SK-N-DZ (cell line): ENCODE data around the gene FAM114A2.
"Not testable (repeated sequence)": the region's sequence is repeated elsewhere in the genome, so short reads cannot be mapped to it uniquely, and the experiment has no call there.

Experiments used
- DNase-seq: peaks from one replicate; pipeline ENCODE4 v3.0.0-alpha.2; 2015; ENCODE audit warnings: low spot score

FAM114A2 gene

GRCh38 chr5:154049636-154050035, 10.9 kb upstream of the FAM114A2 start:
- no peak for DNase-seq

- DNase-seq: no peak
Measured at GRCh38 chr5:154047324-154047723, 8.6 kb upstream of the FAM114A2 start.

GRCh38 chr5:154046486-154046885, 7.8 kb upstream of the FAM114A2 start:
- no peak for DNase-seq

GRCh38 chr5:154044581-154044980, 5.9 kb upstream of the FAM114A2 start:
- DNase-seq: no peak

GRCh38 chr5:154044099-154044498, 5.4 kb upstream of the FAM114A2 start:
- no peak for DNase-seq

- no peak for DNase-seq
Measured at GRCh38 chr5:154042766-154043165, 4.1 kb upstream of the FAM114A2 start.

GRCh38 chr5:154039458-154039829, 734 bp upstream of the FAM114A2 start:
- DNase-seq: peak; percentile 4

- no peak for DNase-seq
Measured at GRCh38 chr5:154038261-154038706, 426 bp downstream of the FAM114A2 start.

- no peak for DNase-seq
Measured at GRCh38 chr5:154034944-154035343, 3.8 kb downstream of the FAM114A2 start.

- no peak for DNase-seq
Measured at GRCh38 chr5:154031937-154032489, 6.7 kb downstream of the FAM114A2 start.

GRCh38 chr5:154025951-154026350, 12.8 kb downstream of the FAM114A2 start:
- no peak for DNase-seq

- DNase-seq: not testable (repeated sequence)
Measured at GRCh38 chr5:154018919-154019318, 19.8 kb downstream of the FAM114A2 start.

GRCh38 chr5:154015071-154015693, 23.5 kb downstream of the FAM114A2 start:
- DNase-seq: no peak

- DNase-seq: no peak
Measured at GRCh38 chr5:154010660-154011059, 28.1 kb downstream of the FAM114A2 start.

- no peak for DNase-seq
Measured at GRCh38 chr5:154005648-154006047, 33.1 kb downstream of the FAM114A2 start.

GRCh38 chr5:154002511-154003020, 36.1 kb downstream of the FAM114A2 start:
- no peak for DNase-seq

- DNase-seq: no peak
Measured at GRCh38 chr5:154002093-154002492, 36.6 kb downstream of the FAM114A2 start.

- DNase-seq: no peak
Measured at GRCh38 chr5:154000703-154001102, 38.0 kb downstream of the FAM114A2 start.

GRCh38 chr5:153999995-154000394, 38.7 kb downstream of the FAM114A2 start:
- DNase-seq: no peak

GRCh38 chr5:153998768-153999167, 39.9 kb downstream of the FAM114A2 start:
- DNase-seq: no peak

- DNase-seq: no peak
Measured at GRCh38 chr5:153998010-153998409, 40.7 kb downstream of the FAM114A2 start.

- DNase-seq: no peak
Measured at GRCh38 chr5:153991168-153991567, 47.5 kb downstream of the FAM114A2 start.

GRCh38 chr5:153988510-153988909, 50.2 kb downstream of the FAM114A2 start:
- DNase-seq: no peak
